Peyer's patch (tissue), 4 donors: ENCODE results near the gene SYNDIG1.

Source experiments
- POLR2A ChIP-seq, 2 donors: fragments of 450-650 bp; IDR thresholded peaks; one replicate each; pipeline ENCODE4 v1.5.1; 2017; ENCODE audit warnings: antibody characterized with exemption in 2 of 2, mild to moderate bottlenecking in 2 of 2, moderate library complexity in 2 of 2
- TF ChIP-seq, protein P1 (sequence below), 6 experiments: fragments of 450-650 bp in 4 of 6; fragments of 200-600 bp in 2 of 6; sonication (generic) in 1 of 6; IDR thresholded peaks; one replicate each; pipeline ENCODE4 v1.5.1; 2017 to 2019; ENCODE audit warnings: antibody characterized with exemption in 6 of 6, mild to moderate bottlenecking in 3 of 6, moderate library complexity in 1 of 6

DNA sequence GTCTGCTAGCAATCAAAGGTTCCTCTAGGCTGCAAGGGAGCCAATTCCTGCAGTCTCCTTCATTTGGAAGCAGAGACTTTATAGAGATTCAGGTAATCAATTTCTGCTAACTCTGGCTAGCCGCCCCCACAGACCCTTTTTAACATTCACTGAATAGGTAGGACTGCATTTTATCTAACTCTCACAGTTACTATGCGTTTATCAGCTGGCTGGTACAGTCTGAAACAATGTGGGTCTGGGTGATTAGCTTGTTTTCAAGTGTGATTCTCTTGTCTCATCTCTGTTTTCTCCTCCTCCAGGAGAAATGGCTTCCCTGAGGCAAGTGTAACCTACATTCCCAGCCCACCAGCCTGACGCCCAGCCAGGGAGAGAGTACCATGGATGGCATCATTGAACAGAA is 73.3 kb downstream of the SYNDIG1 start:
- TF ChIP-seq, protein P1, sequence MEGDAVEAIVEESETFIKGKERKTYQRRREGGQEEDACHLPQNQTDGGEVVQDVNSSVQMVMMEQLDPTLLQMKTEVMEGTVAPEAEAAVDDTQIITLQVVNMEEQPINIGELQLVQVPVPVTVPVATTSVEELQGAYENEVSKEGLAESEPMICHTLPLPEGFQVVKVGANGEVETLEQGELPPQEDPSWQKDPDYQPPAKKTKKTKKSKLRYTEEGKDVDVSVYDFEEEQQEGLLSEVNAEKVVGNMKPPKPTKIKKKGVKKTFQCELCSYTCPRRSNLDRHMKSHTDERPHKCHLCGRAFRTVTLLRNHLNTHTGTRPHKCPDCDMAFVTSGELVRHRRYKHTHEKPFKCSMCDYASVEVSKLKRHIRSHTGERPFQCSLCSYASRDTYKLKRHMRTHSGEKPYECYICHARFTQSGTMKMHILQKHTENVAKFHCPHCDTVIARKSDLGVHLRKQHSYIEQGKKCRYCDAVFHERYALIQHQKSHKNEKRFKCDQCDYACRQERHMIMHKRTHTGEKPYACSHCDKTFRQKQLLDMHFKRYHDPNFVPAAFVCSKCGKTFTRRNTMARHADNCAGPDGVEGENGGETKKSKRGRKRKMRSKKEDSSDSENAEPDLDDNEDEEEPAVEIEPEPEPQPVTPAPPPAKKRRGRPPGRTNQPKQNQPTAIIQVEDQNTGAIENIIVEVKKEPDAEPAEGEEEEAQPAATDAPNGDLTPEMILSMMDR (IDR thresholded peaks at IDR 0.05), result no peak
- no peak for TF ChIP-seq POLR2A (IDR thresholded peaks at IDR 0.05)
